HG03097 (cell line): ENCODE results near the gene PIGR.

Source experiments
- ATAC-seq: cut with Tn5 transposase; IDR thresholded peaks from one replicate; pipeline ENCODE4 v1.9.1; 2021; ENCODE audit not compliant: unreplicated experiment, low FRiP score

PIGR gene

GRCh38 chr1:206960676-206961386, 14.6 kb upstream of the PIGR start:
- no peak for ATAC-seq

GRCh38 chr1:206958144-206958543, 11.9 kb upstream of the PIGR start:
- no peak for ATAC-seq

GRCh38 chr1:206957639-206958038, 11.4 kb upstream of the PIGR start:
- ATAC-seq = no peak

GRCh38 chr1:206955476-206956451, 9.5 kb upstream of the PIGR start:
- ATAC-seq = no peak

GRCh38 chr1:206954459-206955342, 8.4 kb upstream of the PIGR start:
- no peak for ATAC-seq

- no peak for ATAC-seq
These were observed 7.4 kb upstream of the PIGR start for GRCh38 chr1:206953626-206954025.

- no peak for ATAC-seq
These were observed 6.9 kb upstream of the PIGR start for GRCh38 chr1:206953126-206953525.

- no peak for ATAC-seq
These were observed 5.9 kb upstream of the PIGR start for GRCh38 chr1:206952171-206952570.

- peak; percentile 35 for ATAC-seq
These were observed 5.2 kb upstream of the PIGR start for GRCh38 chr1:206951318-206952100.

- no peak for ATAC-seq
These were observed 3.4 kb upstream of the PIGR start for GRCh38 chr1:206949641-206950040.

- ATAC-seq = no peak
These were observed 2.9 kb upstream of the PIGR start for GRCh38 chr1:206949208-206949607.

GRCh38 chr1:206947255-206947654, 989 bp upstream of the PIGR start:
- no peak for ATAC-seq

- no peak for ATAC-seq
These were observed 487 bp downstream of the PIGR start for GRCh38 chr1:206945779-206946178.

GRCh38 chr1:206944703-206945102, 1.6 kb downstream of the PIGR start:
- ATAC-seq = no peak

GRCh38 chr1:206941766-206942418, 4.4 kb downstream of the PIGR start:
- no peak for ATAC-seq

- ATAC-seq = no peak
These were observed 5.7 kb downstream of the PIGR start for GRCh38 chr1:206940588-206940936.

- no peak for ATAC-seq
These were observed 6.3 kb downstream of the PIGR start for GRCh38 chr1:206939841-206940587.

GRCh38 chr1:206939131-206939530, 7.1 kb downstream of the PIGR start:
- no peak for ATAC-seq

GRCh38 chr1:206937425-206937824, 8.8 kb downstream of the PIGR start:
- ATAC-seq = no peak
